ENCODE measurements around the gene CYYR1. TPM values are rescaled to one million over a fixed set of nuclear protein-coding genes. Genes with fewer than 3 reads are reported as not detected.

CYYR1 gene
- polyA plus RNA-seq, 2 donors: 4.0 to 4.2 TPM

DNA sequence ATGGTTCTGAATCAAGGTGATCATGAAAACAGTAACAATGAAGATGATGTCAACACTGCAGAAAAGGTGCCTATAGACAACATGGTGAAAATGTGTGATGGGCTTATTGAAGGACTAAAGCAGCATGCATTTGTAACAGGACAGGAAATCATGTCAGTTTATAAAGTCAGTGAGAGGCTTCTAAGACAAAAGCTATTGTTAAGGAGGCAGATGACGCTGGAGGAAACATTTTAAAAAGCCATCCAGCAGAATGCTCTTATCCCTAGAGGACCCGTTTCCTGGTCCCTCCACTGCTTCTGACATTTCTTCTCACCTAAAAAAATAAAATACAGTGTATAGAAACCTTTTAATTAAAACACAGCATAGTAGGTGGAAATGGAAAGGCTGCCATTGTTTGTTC is 40.9 kb downstream of the CYYR1 start:
- H3K4me1 ChIP-seq (ENCODE audit: control insufficient read depth in 2 of 2, insufficient read depth in 2 of 2, low read length in 1 of 2): no peaks in the 10 kb centered on the region
- no peak overlapping the region for H3K27ac ChIP-seq (ENCODE audit: low read depth in 2 of 2, low read length in 1 of 2)
- 61 to 84% methylated on average over 2 of the region's 2 CpGs for WGBS, 2 donors
- no peaks in the 10 kb centered on the region for H3K9me3 ChIP-seq (ENCODE audit: control insufficient read depth in 2 of 2, insufficient read depth in 1 of 2, low read depth in 1 of 2, low read length in 1 of 2)
- no peaks in the 10 kb centered on the region for H3K36me3 ChIP-seq (ENCODE audit: control insufficient read depth in 2 of 2, insufficient read depth in 2 of 2, low read length in 1 of 2)
- no peaks in the 10 kb centered on the region for H3K27me3 ChIP-seq (ENCODE audit: control insufficient read depth in 1 of 2, insufficient read depth in 2 of 2, low read length in 2 of 2)
- no peak overlapping the region for H3K4me3 ChIP-seq (ENCODE audit: low read depth in 1 of 2, low read length in 2 of 2)

DNA sequence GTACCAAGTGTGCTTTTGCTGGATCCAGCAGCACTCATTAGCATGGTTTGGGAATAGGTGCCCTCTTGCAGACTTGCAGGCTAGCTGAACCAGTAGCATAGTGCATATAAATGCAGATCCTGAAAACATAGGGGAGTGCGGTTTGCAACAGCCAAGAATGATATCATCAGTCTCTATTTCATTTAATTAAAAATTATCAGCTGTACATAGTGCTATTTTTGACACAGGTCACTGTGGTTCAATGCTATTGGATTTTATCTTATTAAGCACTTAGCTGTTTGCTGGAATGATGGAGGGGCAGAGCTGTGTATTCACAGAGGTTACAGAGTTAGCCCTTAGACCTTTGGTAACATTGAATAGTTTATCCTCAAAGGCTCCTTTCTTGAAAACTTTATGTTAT is 43.6 kb downstream of the CYYR1 start:
- no peak overlapping the region for H3K4me3 ChIP-seq (ENCODE audit: low read depth in 1 of 2, low read length in 2 of 2)
- 86 to 90% methylated on average over 1 of the region's 1 CpG for WGBS, 2 donors
- H3K27ac ChIP-seq (ENCODE audit: low read depth in 2 of 2, low read length in 1 of 2): no peak overlapping the region
- no peaks in the 10 kb centered on the region for H3K9me3 ChIP-seq (ENCODE audit: control insufficient read depth in 2 of 2, insufficient read depth in 1 of 2, low read depth in 1 of 2, low read length in 1 of 2)
- H3K36me3 ChIP-seq (ENCODE audit: control insufficient read depth in 2 of 2, insufficient read depth in 2 of 2, low read length in 1 of 2): no peaks in the 10 kb centered on the region
- no peaks in the 10 kb centered on the region for H3K4me1 ChIP-seq (ENCODE audit: control insufficient read depth in 2 of 2, insufficient read depth in 2 of 2, low read length in 1 of 2)
- no peaks in the 10 kb centered on the region for H3K27me3 ChIP-seq (ENCODE audit: control insufficient read depth in 1 of 2, insufficient read depth in 2 of 2, low read length in 2 of 2)

DNA sequence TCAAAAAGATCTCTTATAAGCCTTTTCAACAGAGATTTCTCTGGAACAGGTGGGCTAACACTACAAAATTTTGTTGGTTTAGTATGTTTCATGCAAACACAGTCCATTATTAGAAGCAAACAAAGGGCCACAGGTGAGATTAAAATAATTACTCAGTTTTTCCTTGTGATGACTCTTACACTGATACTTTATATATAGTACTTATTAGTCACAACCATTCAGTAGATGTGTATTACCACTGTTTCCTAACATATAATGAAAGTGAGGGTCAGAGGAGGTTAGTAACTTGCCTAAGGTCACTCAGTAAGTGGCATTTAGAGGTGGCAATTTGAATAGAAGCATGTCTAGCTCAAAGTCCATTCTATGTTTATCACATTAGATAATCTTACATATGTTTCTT is 44.2 kb downstream of the CYYR1 start:
- Histone ChIP-seq H3K36me3 (ENCODE audit: control insufficient read depth in 2 of 2, insufficient read depth in 2 of 2, low read length in 1 of 2) (no peaks in the 10 kb centered on the region), H3K4me3 (ENCODE audit: low read depth in 1 of 2, low read length in 2 of 2) (no peak overlapping the region), H3K4me1 (ENCODE audit: control insufficient read depth in 2 of 2, insufficient read depth in 2 of 2, low read length in 1 of 2) (no peaks in the 10 kb centered on the region)

DNA sequence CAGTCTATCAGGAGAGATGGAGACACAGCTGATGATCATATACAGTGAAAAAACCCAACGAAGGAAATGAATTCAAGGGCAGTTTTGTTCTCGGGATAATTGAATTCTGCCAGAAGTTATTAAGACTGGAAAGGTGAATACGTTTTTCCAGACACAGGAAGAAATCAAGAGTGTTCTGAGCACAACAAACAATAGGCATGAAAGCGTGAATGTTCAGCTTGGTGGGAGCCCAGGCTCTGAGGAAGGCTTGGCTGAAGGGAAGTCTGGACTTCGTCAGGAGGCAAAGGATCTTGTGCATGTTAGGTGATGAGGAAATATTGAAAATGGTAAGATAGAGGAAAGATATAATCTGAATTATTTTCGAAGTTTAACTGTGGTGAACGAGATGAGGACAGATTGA is 50.4 kb downstream of the CYYR1 start:
- peaks cover 0 to 2% of the 10 kb centered on the region in 2 donors for H3K9me3 ChIP-seq (ENCODE audit: control insufficient read depth in 2 of 2, insufficient read depth in 1 of 2, low read depth in 1 of 2, low read length in 1 of 2)
- H3K27ac ChIP-seq (ENCODE audit: low read depth in 2 of 2, low read length in 1 of 2): no peak overlapping the region
- no peaks in the 10 kb centered on the region for H3K36me3 ChIP-seq (ENCODE audit: control insufficient read depth in 2 of 2, insufficient read depth in 2 of 2, low read length in 1 of 2)
- H3K4me3 ChIP-seq (ENCODE audit: low read depth in 1 of 2, low read length in 2 of 2): no peak overlapping the region
- no peaks in the 10 kb centered on the region for H3K4me1 ChIP-seq (ENCODE audit: control insufficient read depth in 2 of 2, insufficient read depth in 2 of 2, low read length in 1 of 2)
- no peaks in the 10 kb centered on the region for H3K27me3 ChIP-seq (ENCODE audit: control insufficient read depth in 1 of 2, insufficient read depth in 2 of 2, low read length in 2 of 2)
- WGBS, 2 donors: 68 to 76% methylated on average over 7 of the region's 7 CpGs

More for the DNA sequence above, 44.2 kb downstream of the CYYR1 start:
- H3K27ac ChIP-seq (ENCODE audit: low read depth in 2 of 2, low read length in 1 of 2): no peak overlapping the region
- no peaks in the 10 kb centered on the region for H3K27me3 ChIP-seq (ENCODE audit: control insufficient read depth in 1 of 2, insufficient read depth in 2 of 2, low read length in 2 of 2)
- H3K9me3 ChIP-seq (ENCODE audit: control insufficient read depth in 2 of 2, insufficient read depth in 1 of 2, low read depth in 1 of 2, low read length in 1 of 2): no peaks in the 10 kb centered on the region

DNA sequence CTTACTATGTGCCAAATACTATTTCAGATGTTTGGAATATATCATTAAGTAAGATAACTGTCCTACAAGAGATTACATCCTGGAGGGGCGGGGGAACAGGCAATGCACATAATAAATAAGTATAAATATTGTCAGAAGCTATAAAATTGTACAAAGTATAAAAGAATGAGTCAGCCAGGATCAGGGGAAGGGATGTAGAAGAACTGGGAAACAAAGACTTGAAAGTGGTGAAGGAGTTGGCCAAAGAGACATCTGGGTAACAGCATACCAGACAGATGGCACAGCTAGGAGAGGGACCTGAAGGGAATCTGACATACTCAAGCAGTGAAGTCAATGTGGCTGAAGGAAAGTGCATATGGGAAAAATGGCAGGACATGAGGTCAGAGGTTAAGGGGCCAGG is 53.9 kb downstream of the CYYR1 start:
- Histone ChIP-seq H3K27ac (ENCODE audit: low read depth in 2 of 2, low read length in 1 of 2) (no peak overlapping the region), H3K9me3 (ENCODE audit: control insufficient read depth in 2 of 2, insufficient read depth in 1 of 2, low read depth in 1 of 2, low read length in 1 of 2) (peaks cover 0 to 2% of the 10 kb centered on the region in 2 donors), H3K27me3 (ENCODE audit: control insufficient read depth in 1 of 2, insufficient read depth in 2 of 2, low read length in 2 of 2) (no peaks in the 10 kb centered on the region), H3K36me3 (ENCODE audit: control insufficient read depth in 2 of 2, insufficient read depth in 2 of 2, low read length in 1 of 2) (no peaks in the 10 kb centered on the region), H3K4me3 (ENCODE audit: low read depth in 1 of 2, low read length in 2 of 2) (no peak overlapping the region), H3K4me1 (ENCODE audit: control insufficient read depth in 2 of 2, insufficient read depth in 2 of 2, low read length in 1 of 2) (no peaks in the 10 kb centered on the region)
- 76 to 93% methylated on average over 1 of the region's 1 CpG for WGBS, 2 donors

DNA sequence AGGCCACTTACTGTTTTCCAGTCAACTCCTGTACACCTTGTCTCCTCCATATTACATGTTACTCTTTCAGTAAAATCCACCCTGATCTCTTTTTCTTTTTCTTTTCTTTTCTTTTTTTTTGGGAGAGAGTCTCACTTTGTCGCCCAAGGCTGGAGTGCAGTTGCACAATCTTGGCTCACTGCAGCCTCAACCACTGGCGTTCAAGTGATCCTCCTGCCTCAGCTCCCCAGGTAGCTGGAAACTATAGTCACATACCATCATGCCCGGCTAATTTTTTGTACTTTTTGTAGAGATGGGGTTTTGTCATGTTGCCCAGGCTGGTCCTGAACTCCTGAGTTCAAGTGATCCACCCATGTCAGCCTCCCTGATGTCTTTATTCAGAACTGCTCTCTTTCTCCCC is 57.8 kb downstream of the CYYR1 start:
- 43 to 44% methylated on average over 3 of the region's 3 CpGs for WGBS, 2 donors
- H3K27me3 ChIP-seq (ENCODE audit: control insufficient read depth in 1 of 2, insufficient read depth in 2 of 2, low read length in 2 of 2): no peaks in the 10 kb centered on the region
- no peaks in the 10 kb centered on the region for H3K4me1 ChIP-seq (ENCODE audit: control insufficient read depth in 2 of 2, insufficient read depth in 2 of 2, low read length in 1 of 2)
- H3K4me3 ChIP-seq (ENCODE audit: low read depth in 1 of 2, low read length in 2 of 2): no peak overlapping the region
- no peak overlapping the region for H3K27ac ChIP-seq (ENCODE audit: low read depth in 2 of 2, low read length in 1 of 2)
- H3K36me3 ChIP-seq (ENCODE audit: control insufficient read depth in 2 of 2, insufficient read depth in 2 of 2, low read length in 1 of 2): no peaks in the 10 kb centered on the region
- peaks cover 0 to 2% of the 10 kb centered on the region in 2 donors for H3K9me3 ChIP-seq (ENCODE audit: control insufficient read depth in 2 of 2, insufficient read depth in 1 of 2, low read depth in 1 of 2, low read length in 1 of 2)

DNA sequence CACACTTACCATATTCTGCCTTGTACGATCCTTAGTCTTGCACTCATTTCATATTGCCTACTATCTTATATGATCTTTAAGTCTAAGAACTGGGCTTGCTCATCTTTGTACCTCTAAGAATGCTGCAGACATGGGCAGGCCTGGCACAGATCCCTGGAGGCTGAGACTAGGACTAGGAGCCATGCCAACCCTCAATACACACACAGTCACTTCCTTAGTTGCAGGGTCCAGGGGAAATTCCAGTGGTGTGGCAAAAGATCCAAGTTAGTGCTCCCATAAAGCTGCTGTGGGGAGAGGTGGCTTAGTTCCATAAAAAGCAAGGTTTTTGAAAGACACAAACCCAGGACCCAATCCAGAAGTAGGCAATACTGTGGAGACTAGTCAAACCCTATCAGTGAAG is 59.9 kb downstream of the CYYR1 start:
- H3K27me3 ChIP-seq (ENCODE audit: control insufficient read depth in 1 of 2, insufficient read depth in 2 of 2, low read length in 2 of 2): no peaks in the 10 kb centered on the region
- WGBS, 2 donors: 76 to 88% methylated on average over 1 of the region's 1 CpG
- no peak overlapping the region for H3K4me3 ChIP-seq (ENCODE audit: low read depth in 1 of 2, low read length in 2 of 2)
- no peaks in the 10 kb centered on the region for H3K9me3 ChIP-seq (ENCODE audit: control insufficient read depth in 2 of 2, insufficient read depth in 1 of 2, low read depth in 1 of 2, low read length in 1 of 2)
- H3K36me3 ChIP-seq (ENCODE audit: control insufficient read depth in 2 of 2, insufficient read depth in 2 of 2, low read length in 1 of 2): no peaks in the 10 kb centered on the region
- H3K4me1 ChIP-seq (ENCODE audit: control insufficient read depth in 2 of 2, insufficient read depth in 2 of 2, low read length in 1 of 2): no peaks in the 10 kb centered on the region
- H3K27ac ChIP-seq (ENCODE audit: low read depth in 2 of 2, low read length in 1 of 2): no peak overlapping the region

DNA sequence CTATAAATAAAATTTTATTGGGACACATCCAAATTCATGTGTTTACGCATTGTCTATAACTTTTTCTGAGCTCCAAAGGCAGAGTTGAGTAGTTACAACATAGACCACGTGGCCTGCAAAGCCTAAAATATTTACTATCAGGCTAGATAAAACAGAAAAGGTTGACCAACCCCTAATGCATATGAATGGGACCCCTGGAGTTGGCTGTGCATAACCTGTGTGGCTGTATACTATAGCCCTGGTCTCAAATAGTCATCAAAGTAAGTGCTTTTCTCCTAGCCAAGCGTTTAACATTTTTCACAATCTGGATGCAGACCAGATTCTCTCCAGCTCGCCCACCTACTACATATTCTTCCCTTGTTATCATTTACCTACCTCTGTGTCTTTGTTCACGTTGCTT is 60.4 kb downstream of the CYYR1 start:
- Histone ChIP-seq H3K9me3 (ENCODE audit: control insufficient read depth in 2 of 2, insufficient read depth in 1 of 2, low read depth in 1 of 2, low read length in 1 of 2) (no peaks in the 10 kb centered on the region), H3K4me3 (ENCODE audit: low read depth in 1 of 2, low read length in 2 of 2) (no peak overlapping the region), H3K36me3 (ENCODE audit: control insufficient read depth in 2 of 2, insufficient read depth in 2 of 2, low read length in 1 of 2) (no peaks in the 10 kb centered on the region), H3K27me3 (ENCODE audit: control insufficient read depth in 1 of 2, insufficient read depth in 2 of 2, low read length in 2 of 2) (no peaks in the 10 kb centered on the region), H3K4me1 (ENCODE audit: control insufficient read depth in 2 of 2, insufficient read depth in 2 of 2, low read length in 1 of 2) (no peaks in the 10 kb centered on the region), H3K27ac (ENCODE audit: low read depth in 2 of 2, low read length in 1 of 2) (no peak overlapping the region)
- WGBS, 2 donors: 70 to 75% methylated on average over 5 of the region's 5 CpGs

DNA sequence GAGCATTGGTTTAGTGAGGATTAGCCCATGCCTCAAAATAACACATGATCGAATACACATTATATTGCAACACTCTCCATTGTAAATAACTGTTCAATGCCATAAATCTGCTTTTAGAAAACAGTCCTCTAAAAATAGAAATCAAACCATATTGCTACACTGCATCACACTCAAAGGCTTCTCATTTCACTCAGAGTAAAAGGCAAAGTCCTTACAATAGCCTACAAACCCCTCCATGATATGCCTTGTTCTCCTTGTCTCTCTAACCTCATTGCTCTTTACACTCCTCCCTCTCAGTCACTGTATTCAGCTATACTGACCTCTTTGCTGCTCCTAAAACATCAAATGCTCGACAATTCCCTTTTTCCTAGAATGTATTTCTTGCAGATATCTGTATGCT is 64.2 kb downstream of the CYYR1 start:
- H3K9me3 ChIP-seq (ENCODE audit: control insufficient read depth in 2 of 2, insufficient read depth in 1 of 2, low read depth in 1 of 2, low read length in 1 of 2): no peaks in the 10 kb centered on the region
- H3K27me3 ChIP-seq (ENCODE audit: control insufficient read depth in 1 of 2, insufficient read depth in 2 of 2, low read length in 2 of 2): no peaks in the 10 kb centered on the region
- H3K4me1 ChIP-seq (ENCODE audit: control insufficient read depth in 2 of 2, insufficient read depth in 2 of 2, low read length in 1 of 2): peaks cover 0 to 2% of the 10 kb centered on the region in 2 donors
- no peaks in the 10 kb centered on the region for H3K36me3 ChIP-seq (ENCODE audit: control insufficient read depth in 2 of 2, insufficient read depth in 2 of 2, low read length in 1 of 2)
- H3K4me3 ChIP-seq (ENCODE audit: low read depth in 1 of 2, low read length in 2 of 2): no peak overlapping the region
- WGBS, 2 donors: 65 to 67% methylated on average over 2 of the region's 2 CpGs
- no peak overlapping the region for H3K27ac ChIP-seq (ENCODE audit: low read depth in 2 of 2, low read length in 1 of 2)

DNA sequence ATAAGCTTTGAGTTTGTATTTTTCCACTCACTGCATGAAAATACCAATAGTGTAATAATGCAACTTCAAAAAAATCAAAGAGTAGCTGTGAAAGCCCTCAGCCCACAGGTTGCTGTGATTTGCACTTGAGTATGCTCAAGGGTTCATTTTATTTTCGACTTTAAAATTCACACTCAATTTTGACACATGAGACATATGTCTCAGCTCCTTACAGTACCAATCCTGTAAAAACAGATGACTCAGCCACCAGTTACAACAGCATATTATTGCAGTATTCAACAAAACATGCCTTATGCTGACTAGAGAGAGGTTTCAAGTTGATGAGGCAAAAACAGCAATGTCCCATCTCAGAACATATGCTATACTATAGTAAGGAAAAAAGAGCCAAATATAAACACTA is 66.1 kb downstream of the CYYR1 start:
- Histone ChIP-seq H3K4me3 (ENCODE audit: low read depth in 1 of 2, low read length in 2 of 2) (no peak overlapping the region), H3K36me3 (ENCODE audit: control insufficient read depth in 2 of 2, insufficient read depth in 2 of 2, low read length in 1 of 2) (no peaks in the 10 kb centered on the region), H3K27me3 (ENCODE audit: control insufficient read depth in 1 of 2, insufficient read depth in 2 of 2, low read length in 2 of 2) (no peaks in the 10 kb centered on the region), H3K27ac (ENCODE audit: low read depth in 2 of 2, low read length in 1 of 2) (no peak overlapping the region), H3K9me3 (ENCODE audit: control insufficient read depth in 2 of 2, insufficient read depth in 1 of 2, low read depth in 1 of 2, low read length in 1 of 2) (no peaks in the 10 kb centered on the region), H3K4me1 (ENCODE audit: control insufficient read depth in 2 of 2, insufficient read depth in 2 of 2, low read length in 1 of 2) (peaks cover 0 to 2% of the 10 kb centered on the region in 2 donors)
- WGBS, 2 donors: 40 to 50% methylated on average over 1 of the region's 1 CpG
